Small intestine (tissue), 7 donors: Measurements from ENCODE around the gene MDN1. TPM values are rescaled to one million over a fixed set of nuclear protein-coding genes. Genes with fewer than 3 reads are reported as not detected.
A peak's percentile ranks its signal among the peaks of the same experiment; 100 is the strongest.

Source experiments
- DNase-seq, 2 donors: peaks; one replicate each; pipeline versions ENCODE4 v3.0.0 to v3.0.0-alpha.2; 2013
- FAIRE-seq: peaks from 2 replicates; lab custom pipeline; 2012; peaks lifted over from hg19 to GRCh38; lab: Jason Lieb, UNC
- H3K27ac ChIP-seq, 3 donors: one replicate each; pipeline ENCODE4 v1.5.1; 2013; ENCODE audit warnings: low read length in 2 of 3, mild to moderate bottlenecking in 2 of 3, control low read depth in 1 of 3, inconsistent platforms in 1 of 3, low read depth in 1 of 3, moderate library complexity in 1 of 3
- H3K27me3 ChIP-seq, 3 donors: one replicate each; pipeline ENCODE4 v1.6.1; 2013; ENCODE audit warnings: low read length in 3 of 3, inconsistent platforms in 1 of 3; ENCODE audit not compliant: control insufficient read depth in 3 of 3, insufficient read depth in 3 of 3
- H3K36me3 ChIP-seq, 3 donors: one replicate each; pipeline ENCODE4 v1.6.1; 2013; ENCODE audit warnings: low read length in 3 of 3, inconsistent platforms in 1 of 3, low read depth in 1 of 3, mild to moderate bottlenecking in 1 of 3, moderate library complexity in 1 of 3; ENCODE audit not compliant: control insufficient read depth in 3 of 3, insufficient read depth in 2 of 3
- H3K4me1 ChIP-seq, 3 donors: one replicate each; pipeline ENCODE4 v1.6.1; 2013; ENCODE audit warnings: low read length in 2 of 3, inconsistent platforms in 1 of 3, low read depth in 1 of 3, mild to moderate bottlenecking in 1 of 3, moderate library complexity in 1 of 3; ENCODE audit not compliant: control insufficient read depth in 3 of 3, insufficient read depth in 2 of 3
- H3K4me3 ChIP-seq, 3 donors: one replicate each; pipeline ENCODE4 v1.5.1; 2013; ENCODE audit warnings: low read length in 3 of 3, control low read depth in 1 of 3, inconsistent platforms in 1 of 3, low read depth in 1 of 3, mild to moderate bottlenecking in 1 of 3, moderate library complexity in 1 of 3
- H3K9me3 ChIP-seq, 2 donors: one replicate each; pipeline ENCODE4 v1.6.1; 2013; ENCODE audit warnings: low read depth in 1 of 2, low read length in 1 of 2; ENCODE audit not compliant: control insufficient read depth in 2 of 2, insufficient read depth in 1 of 2
- WGBS, 3 donors: extraction: QIAGEN DNeasy Blood & Tissue Kit; methylation state at CpG; one replicate each; pipeline ENCODE4 v1.1.7; 2013; 5-methylcytosine and 5-hydroxymethylcytosine counted together
- polyA plus RNA-seq, 4 donors: library from polyadenylated mRNA; stranded (reverse) in 3 of 4; unstranded in 1 of 4; fragments of 200-250 nt in 3 of 4; fragments of 120-200 nt in 1 of 4; gene quantifications; one replicate each; pipeline versions ENCODE4 v1.2.1 to v1.2.3, GENCODE V29; 2013
- donor health status: healthy with polysubstance abuse.
- donor health status: control.
- donor health status: control.
- donor health status: Bipolar disorder and iron deficiency.
- donor health status: healthy.

Gene MDN1
- polyA plus RNA-seq, 4 donors: 8.6 to 24.0 (median 15.3) TPM

DNA sequence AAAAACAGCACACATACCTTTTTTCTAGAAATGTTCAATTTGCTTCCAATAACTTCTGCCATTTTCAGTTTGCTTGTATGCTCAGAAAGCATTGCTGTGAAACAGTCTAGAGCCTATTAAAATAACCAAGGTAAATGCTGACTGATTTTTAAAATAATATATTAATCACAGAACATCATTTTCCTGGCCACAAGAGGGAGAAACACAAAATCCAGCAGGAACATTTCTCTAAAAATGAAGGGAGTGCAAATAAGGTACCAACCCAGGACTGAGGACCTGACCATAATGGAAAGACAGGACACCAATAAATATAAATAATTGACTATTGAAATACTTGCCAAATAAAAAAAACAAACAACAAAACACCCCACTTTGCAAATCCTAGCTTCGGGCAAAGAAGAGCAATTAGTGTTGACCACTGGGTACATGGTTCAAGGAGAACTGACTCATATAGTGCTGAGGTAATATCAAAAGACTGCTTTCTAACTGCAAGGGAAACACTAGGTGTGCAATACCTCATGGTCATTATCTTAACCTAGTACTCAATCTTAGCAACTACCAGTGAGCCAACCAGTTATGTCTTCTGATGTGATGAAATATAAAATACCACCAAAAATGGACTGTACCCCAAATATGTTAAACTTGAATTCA lies 42.9 kb downstream of the MDN1 start:
- Histone ChIP-seq H3K4me3 (no peak overlapping the region), H3K36me3 (peaks cover 8 to 33% (median 13%) of the 10 kb centered on the region in 3 donors), H3K27me3 (no peaks in the 10 kb centered on the region), H3K27ac (no peak overlapping the region), H3K9me3 (peaks cover 0 to 6% of the 10 kb centered on the region in 2 donors), H3K4me1 (no peaks in the 10 kb centered on the region)
- FAIRE-seq (no peak), DNase-seq (peak in 1 of 2 donors; percentile 17)
- WGBS, 3 donors: 84 to 92% (median 86%) methylated on average over 1 of the region's 1 CpG

DNA sequence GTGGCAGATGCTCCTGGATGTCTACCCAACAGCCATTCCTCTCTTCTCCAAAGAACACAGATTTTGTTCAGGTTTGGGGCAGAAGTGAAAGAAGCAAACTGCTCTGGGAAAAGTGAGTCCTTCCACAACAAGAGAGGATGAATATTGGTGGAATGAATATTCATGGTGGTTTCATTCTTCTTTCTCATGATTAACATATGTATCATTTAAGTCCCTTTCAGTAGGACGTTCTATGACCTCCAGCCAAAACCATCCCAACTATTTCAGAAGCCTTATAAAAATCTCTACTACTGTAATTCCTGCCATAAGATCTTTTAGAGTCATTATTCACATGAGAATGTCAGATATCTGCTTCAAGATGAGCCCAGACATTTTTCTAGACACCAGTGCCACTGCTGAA lies 44.4 kb downstream of the MDN1 start:
- FAIRE-seq (no peak), DNase-seq (no peak)
- Histone ChIP-seq H3K27me3 (no peaks in the 10 kb centered on the region), H3K4me3 (no peak overlapping the region), H3K36me3 (peaks cover 11 to 35% (median 13%) of the 10 kb centered on the region in 3 donors), H3K27ac (no peak overlapping the region), H3K4me1 (no peaks in the 10 kb centered on the region), H3K9me3 (peaks cover 0 to 6% of the 10 kb centered on the region in 2 donors)
- WGBS, 3 donors: 82 to 94% (median 90%) methylated on average over 1 of the region's 1 CpG

DNA sequence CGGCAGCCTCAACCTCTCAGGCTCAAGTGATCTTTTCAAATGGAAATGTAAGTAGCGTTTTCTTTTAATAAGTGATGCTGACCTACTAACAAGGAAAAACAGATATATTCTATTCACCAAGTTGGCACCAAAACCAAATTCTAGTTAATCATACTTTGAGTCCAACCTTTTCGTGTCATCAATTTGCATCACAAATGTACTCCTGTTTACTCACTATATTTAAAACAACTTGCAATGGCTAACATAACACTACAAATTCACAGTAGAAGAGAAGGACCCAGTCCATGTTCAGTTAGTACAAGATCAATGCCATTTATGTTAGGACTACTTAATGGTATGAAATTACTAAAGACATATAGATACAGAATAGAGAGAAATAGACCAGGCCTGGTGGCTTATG lies 50.0 kb downstream of the MDN1 start:
- Histone ChIP-seq H3K27me3 (no peaks in the 10 kb centered on the region), H3K36me3 (peaks cover 13 to 53% (median 22%) of the 10 kb centered on the region in 3 donors), H3K4me3 (no peak overlapping the region), H3K9me3 (no peaks in the 10 kb centered on the region), H3K4me1 (no peaks in the 10 kb centered on the region), H3K27ac (no peak overlapping the region)
- DNase-seq (no peak), FAIRE-seq (no peak)
- WGBS, 3 donors: 94 to 95% (median 94%) methylated on average over 3 of the region's 3 CpGs

DNA sequence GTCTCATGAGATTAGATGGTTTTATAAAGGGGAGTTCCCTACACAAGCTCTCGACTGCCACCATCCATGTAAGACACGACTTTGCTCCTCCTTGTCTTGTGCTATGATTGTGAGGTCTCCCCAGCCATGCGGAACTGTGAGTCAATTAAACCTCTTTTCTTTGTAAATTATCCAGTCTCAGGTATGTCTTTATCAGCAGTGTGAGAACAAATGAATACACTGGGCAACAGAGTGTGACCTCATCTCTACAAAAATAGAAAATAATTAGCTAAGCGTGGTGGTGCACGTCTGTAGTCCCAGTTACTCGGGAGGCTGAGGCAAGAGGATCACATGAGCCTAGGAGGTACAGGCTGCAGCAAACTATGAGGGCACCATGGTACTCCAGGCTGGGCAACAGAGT lies 51.3 kb downstream of the MDN1 start:
- no peak for DNase-seq
- Histone ChIP-seq H3K9me3 (no peaks in the 10 kb centered on the region), H3K27ac (no peak overlapping the region), H3K27me3 (no peaks in the 10 kb centered on the region), H3K4me1 (no peaks in the 10 kb centered on the region), H3K36me3 (peaks cover 11 to 50% (median 20%) of the 10 kb centered on the region in 3 donors), H3K4me3 (no peak overlapping the region)
- no peak for FAIRE-seq
- WGBS, 3 donors: 78 to 93% (median 92%) methylated on average over 6 of the region's 6 CpGs

DNA sequence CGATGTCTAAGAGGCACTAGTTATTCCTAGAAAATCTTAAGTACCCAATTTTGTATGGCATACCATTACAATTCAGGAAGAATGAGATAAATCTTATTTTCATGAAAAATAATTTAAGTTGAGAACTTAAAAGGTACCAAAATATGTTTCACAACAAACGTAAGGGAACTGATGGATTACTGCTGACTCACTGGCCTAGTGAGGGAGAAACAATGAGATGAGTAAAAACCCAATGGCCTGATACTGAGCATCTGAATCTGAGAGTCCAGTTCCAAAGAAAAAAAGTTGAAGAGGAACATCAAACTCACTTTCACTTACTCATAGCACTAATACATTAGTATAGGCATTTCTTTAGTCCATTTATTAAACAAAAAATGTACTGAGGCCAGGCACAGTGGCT lies 56.0 kb downstream of the MDN1 start:
- FAIRE-seq: no peak
- WGBS, 3 donors: 85 to 97% (median 93%) methylated on average over 2 of the region's 2 CpGs
- H3K27ac ChIP-seq: no peak overlapping the region
- H3K4me1 ChIP-seq: no peaks in the 10 kb centered on the region
- no peak overlapping the region for H3K4me3 ChIP-seq
- DNase-seq: no peak
- H3K27me3 ChIP-seq: no peaks in the 10 kb centered on the region
- peaks cover 4 to 28% (median 12%) of the 10 kb centered on the region in 3 donors for H3K36me3 ChIP-seq
- H3K9me3 ChIP-seq: no peaks in the 10 kb centered on the region

DNA sequence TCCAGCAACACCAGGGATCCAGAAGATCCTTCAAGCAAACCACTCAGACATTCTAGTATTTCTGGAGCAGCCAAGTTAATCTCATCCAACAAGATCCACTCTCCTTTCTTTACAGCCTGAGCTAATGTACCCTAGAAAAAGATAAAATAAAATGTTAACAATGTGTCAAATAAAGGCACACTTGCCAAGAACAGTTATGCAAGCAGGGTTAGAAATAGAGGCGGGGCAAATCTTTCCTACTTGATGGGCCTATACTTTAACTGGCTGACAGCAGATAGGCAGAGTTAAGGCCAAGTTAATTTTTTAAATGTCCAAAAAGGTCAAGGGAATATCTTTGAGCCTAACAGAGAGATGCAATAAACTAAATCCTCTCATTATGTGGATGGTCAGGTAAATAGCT lies 60.8 kb downstream of the MDN1 start:
- no peak overlapping the region for H3K4me3 ChIP-seq
- no peaks in the 10 kb centered on the region for H3K27me3 ChIP-seq
- WGBS, 3 donors: 83 to 100% (median 96%) methylated on average over 1 of the region's 1 CpG
- H3K36me3 ChIP-seq: peaks cover 8 to 23% (median 11%) of the 10 kb centered on the region in 3 donors
- H3K27ac ChIP-seq: no peak overlapping the region
- FAIRE-seq (no peak), DNase-seq (no peak)
- H3K9me3 ChIP-seq: no peaks in the 10 kb centered on the region
- no peaks in the 10 kb centered on the region for H3K4me1 ChIP-seq

DNA sequence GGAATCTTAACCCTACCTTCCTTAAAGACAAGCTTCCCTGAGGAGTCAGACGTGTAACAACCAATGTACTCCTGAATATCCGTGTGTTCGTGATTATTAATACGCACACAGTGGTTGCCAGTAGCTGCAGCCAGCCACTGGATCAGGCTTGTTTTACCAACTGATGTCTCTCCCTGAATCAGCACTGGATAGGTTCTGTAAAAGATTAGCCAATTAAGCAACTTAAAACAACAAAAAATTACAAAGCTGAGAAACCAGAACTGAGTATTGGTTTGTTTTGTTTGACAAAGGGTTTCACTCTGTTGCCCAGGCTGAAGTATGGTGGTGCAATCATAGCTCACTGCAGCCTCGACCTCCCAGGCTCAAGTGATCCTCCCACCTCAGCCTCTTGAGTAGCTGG lies 69.3 kb downstream of the MDN1 start:
- peaks cover 17 to 30% (median 28%) of the 10 kb centered on the region in 3 donors for H3K36me3 ChIP-seq
- H3K27me3 ChIP-seq: no peaks in the 10 kb centered on the region
- WGBS, 3 donors: 92 to 97% (median 92%) methylated on average over 5 of the region's 5 CpGs
- H3K9me3 ChIP-seq: no peaks in the 10 kb centered on the region
- DNase-seq: no peak
- no peak overlapping the region for H3K27ac ChIP-seq
- H3K4me1 ChIP-seq: no peaks in the 10 kb centered on the region
- H3K4me3 ChIP-seq: no peak overlapping the region
- FAIRE-seq: no peak

DNA sequence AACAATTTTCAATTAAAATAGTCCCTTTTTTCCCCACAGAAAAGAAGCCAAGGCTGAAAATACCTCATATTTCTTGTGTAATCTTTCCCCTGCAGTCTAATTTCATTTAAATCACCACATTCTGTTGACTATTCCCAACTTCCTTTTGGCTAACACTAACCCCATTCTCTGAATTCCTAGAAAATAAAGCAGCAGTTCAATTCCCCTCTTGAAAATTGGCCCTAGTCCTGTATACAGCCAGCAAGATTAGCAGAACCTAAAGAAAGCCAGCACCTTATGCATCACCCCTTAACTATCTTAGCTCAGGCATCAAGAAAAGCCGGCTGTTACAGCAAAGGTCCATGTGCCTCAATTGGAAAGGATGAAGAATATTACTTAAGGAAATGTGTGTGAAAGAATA lies 69.7 kb downstream of the MDN1 start:
- FAIRE-seq: no peak
- peaks cover 19 to 31% (median 30%) of the 10 kb centered on the region in 3 donors for H3K36me3 ChIP-seq
- 89 to 100% (median 95%) methylated on average over 1 of the region's 1 CpG for WGBS, 3 donors

DNA sequence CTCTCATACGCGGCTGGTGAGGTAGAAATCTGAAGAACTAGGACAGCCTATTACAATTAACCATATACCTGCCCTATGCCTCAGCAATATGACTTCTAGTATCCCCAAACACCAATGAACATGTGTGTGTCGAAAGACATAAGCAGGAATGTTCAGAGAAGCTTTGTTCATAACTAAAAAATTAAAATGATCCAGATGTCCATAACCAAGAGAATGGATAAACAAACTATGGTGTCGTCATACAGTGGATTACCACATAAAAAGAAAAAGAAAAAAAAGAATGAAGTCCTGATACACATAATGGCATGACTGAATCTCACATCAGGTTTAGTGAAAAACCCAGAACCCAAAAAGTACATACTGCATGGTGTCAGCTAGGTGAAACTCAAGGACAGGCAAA lies 73.9 kb downstream of the MDN1 start:
- no peak overlapping the region for H3K4me3 ChIP-seq
- DNase-seq: no peak

More for the DNA sequence above, 69.7 kb downstream of the MDN1 start:
- Histone ChIP-seq H3K27me3 (no peaks in the 10 kb centered on the region), H3K4me1 (no peaks in the 10 kb centered on the region), H3K4me3 (no peak overlapping the region), H3K9me3 (no peaks in the 10 kb centered on the region), H3K27ac (no peak overlapping the region)
- no peak for DNase-seq

More for the DNA sequence above, 73.9 kb downstream of the MDN1 start:
- H3K27ac ChIP-seq: no peak overlapping the region
- no peaks in the 10 kb centered on the region for H3K4me1 ChIP-seq
- peaks cover 16 to 44% (median 25%) of the 10 kb centered on the region in 3 donors for H3K36me3 ChIP-seq
- no peak for FAIRE-seq
- WGBS, 3 donors: 90 to 95% (median 93%) methylated on average over 4 of the region's 4 CpGs
- H3K9me3 ChIP-seq: no peaks in the 10 kb centered on the region
- no peaks in the 10 kb centered on the region for H3K27me3 ChIP-seq
